ENCODE data around the gene GPR137.

GPR137 gene

DNA sequence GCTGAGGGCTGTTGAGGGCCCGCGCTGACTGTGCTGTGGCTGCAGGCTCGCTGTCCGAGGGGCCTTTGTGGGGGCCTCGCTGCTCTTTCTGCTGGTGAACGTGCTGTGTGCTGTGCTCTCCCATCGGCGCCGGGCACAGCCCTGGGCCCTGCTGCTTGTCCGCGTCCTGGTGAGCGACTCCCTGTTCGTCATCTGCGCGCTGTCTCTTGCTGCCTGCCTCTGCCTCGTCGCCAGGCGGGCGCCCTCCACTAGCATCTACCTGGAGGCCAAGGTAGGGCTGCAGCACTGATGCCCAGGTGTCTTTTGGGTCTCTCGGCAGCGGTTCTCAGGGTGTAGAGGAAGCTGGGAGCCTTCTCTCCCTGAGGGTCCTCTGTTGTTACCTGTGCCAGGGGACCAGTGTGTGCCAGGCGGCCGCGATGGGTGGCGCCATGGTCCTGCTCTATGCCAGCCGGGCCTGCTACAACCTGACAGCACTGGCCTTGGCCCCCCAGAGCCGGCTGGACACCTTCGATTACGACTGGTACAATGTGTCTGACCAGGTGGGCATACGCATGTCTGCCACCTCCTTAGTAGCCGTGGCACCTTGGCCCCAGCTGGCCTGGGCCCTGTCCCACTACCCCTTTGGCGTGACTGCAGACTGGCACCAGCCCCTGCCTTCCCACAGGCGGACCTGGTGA is 2.2 kb downstream of the GPR137 start:
- no peak for DNase-seq

DNA sequence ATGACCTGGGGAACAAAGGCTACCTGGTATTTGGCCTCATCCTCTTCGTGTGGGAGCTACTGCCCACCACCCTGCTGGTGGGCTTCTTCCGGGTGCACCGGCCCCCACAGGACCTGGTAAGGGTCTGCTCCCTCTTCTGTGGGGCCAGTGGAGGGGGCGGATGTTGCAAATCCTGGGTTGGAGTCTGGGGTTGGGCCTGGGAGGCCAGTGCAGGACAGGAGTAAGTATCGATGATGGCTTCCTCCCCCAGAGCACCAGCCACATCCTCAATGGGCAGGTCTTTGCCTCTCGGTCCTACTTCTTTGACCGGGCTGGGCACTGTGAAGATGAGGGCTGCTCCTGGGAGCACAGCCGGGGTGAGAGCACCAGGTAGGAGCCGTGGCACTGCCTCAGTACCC is 2.7 kb downstream of the GPR137 start:
- no peak for DNase-seq

DNA sequence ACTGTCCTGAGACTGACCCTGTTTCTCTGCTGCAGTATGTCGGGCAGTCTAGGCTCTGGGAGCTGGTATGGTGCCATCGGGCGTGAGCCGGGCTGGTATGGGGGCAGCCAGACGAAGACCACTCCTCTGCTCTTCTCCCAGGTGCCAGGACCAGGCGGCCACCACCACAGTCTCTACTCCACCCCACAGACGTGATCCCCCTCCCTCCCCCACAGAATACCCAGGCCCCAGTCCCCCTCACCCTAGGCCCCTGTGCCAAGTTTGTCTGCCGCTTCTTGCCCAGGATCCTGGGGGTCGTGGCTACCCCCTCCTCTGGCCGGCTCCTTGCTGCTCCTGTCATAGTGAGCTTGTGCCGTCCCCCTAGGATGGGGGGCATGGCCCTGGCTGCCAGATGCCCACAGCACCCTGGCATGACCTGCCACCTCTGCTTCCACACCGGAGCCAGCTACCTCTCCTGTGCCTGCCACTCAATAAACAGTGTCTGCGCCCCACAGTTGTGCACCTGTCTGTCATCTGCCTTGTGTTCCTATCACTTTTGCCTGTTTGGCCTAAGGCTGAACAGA is 3.4 kb downstream of the GPR137 start:
- DNase-seq: no peak

DNA sequence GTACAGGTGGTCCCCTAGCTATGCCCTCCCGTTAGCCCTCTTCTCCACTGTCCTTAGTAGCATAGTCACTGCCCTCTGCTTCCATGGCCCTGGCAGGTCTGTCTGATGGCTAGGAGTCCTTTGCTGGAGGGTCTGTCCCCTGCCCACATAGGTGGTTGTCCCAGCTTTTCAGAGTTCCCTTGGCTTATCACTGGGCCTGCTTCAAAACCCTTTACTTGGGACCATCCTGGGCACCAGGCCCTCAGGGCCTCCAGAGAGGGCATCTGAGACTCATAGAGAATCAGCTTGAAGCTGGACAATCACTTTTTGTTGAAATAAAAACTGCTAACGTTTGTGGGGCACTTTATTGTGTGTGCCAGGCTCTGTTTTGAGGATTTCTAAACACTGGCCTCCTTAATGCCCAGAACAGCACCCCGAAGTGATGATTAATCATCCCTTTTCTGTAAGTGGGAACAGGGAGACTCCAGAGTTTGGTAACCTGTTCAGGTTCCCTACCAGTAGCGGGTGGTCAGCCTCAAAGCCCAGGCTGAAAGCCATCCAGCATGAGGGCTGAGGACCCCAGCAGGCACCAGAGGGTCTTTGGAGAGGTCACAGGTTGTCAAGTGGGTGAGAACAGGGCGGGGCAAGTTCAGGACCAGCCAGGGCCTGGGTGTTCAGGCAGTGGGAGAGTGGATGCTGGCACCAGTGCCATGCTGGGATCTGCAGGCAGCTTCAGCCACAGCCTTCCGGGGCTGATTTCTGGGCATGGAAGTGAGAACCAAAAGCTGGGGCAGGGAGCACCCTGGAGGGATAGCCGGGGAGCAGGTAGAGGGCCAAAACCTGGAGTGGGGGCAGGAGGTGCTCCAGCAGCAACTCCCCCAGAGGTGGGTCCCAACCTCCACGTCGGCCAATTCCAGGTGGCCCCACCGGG is 5.0 kb downstream of the GPR137 start:
- no peak for DNase-seq

DNA sequence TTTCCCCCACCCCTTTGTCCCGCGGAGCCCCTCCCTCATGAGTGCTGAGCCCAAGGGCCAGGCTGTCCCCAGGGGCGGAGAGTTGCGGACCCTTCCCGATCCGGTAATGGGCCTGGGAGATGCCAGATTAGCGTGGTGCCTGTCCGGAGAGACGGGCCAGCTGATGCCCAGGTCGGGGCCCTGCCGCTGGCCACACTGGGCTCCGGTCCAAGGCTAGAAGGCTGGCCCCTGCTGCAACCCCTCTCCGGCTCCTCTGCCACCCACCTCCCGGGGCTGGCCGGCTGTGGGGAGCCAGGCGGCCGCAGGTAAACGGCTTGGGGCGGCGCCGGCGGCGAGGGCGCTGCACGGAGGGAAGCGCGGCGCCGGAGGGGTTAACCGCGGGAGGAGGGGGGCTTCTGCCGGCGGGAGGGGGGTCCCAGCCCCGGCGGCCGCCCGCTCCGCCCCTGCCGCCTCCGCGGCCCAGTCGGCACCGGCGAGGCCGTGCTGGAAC is 5.7 kb downstream of the GPR137 start, which contains the start of gene KCNK4:
Gene KCNK4 (plus strand): TSS at position 41 of the 490 bp plus-strand sequence. CDS start 1,717 bp downstream, outside the sequence.
- DNase-seq: no peak

DNA sequence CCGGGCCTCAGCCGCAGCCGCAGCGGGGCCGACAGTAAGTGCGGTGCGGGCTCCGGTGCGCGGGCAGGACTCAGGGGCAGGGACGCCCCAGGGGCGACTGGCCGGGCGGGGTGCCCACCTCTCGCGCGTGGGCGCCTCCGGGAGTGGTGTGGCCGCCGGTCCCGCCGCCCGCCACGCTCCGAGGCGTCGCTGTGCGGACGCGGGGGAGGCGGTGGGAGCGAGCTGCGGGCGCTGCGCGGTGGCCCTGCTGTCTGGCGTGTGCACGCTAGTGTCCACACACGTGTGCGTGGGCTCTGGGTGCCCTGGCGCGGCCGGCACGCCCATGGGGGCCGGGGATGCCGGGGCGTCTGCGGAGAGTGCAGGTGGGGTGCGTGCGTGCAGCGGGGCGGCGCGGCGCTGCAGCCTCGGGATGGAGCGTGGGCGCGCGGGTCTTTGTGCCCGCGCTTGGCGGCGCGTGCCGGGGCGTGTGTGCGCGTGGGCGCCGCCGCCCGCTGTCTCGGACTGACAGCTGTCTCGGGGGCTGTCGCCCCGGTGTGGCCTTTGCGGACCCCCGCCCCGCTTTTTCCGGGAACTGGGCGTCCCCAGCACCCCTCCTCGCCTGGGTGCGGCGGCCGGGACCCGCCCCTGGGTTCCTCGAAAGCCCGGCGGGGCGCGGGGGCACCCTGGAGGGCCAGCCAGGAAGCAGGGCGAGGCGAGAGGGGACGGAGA is 6.3 kb downstream of the GPR137 start:
- no peak for DNase-seq

DNA sequence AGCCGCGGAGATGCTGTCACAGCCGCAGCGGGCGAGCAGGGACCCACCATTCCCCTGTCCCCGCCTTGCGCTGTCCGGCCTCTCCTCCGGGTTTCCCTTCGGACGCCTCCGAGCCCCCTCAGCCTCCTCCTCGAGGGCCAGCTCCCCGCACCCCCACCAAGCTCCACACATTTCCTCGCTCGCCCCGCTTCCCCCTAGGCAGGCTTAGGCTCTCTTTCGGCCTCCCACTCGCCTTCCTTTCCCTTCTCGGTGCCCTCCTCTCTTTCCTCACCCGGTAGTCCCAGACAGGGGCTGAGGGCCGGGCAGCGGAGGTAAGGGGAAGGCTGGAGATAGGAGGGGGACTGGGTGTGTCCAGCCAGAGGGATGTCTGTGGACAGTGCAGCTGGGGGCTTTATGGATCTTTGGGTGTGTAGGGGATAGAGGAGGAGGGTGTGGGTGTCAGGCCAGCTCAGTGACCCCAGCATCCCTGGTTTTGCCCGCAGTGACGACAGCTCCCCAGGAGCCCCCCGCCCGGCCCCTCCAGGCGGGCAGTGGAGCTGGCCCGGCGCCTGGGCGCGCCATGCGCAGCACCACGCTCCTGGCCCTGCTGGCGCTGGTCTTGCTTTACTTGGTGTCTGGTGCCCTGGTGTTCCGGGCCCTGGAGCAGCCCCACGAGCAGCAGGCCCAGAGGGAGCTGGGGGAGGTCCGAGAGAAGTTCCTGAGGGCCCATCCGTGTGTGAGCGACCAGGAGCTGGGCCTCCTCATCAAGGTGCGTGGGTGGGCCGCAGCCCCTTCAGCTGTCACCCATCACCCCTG is 7.0 kb downstream of the GPR137 start:
- no peak for DNase-seq

DNA sequence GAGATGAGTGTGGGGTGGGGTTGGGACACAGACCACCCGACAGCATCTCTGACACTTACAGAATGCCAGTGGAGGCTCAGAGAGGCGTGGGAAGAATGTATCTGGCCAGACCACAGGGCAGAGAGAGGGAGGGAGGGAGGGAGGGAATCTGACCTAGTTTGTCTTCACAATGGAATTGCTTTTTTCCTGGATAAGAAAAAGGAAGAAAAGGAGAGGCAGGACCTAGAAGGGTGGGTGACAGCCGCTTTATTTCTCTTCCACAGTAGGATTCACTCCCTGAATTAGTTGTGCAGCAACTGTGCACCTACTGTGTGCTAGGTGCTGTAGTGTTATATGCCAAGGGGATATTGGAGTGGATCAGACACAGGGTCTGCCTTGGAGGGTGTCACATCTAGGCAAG is 9.1 kb downstream of the GPR137 start:
- no peak for DNase-seq

DNA sequence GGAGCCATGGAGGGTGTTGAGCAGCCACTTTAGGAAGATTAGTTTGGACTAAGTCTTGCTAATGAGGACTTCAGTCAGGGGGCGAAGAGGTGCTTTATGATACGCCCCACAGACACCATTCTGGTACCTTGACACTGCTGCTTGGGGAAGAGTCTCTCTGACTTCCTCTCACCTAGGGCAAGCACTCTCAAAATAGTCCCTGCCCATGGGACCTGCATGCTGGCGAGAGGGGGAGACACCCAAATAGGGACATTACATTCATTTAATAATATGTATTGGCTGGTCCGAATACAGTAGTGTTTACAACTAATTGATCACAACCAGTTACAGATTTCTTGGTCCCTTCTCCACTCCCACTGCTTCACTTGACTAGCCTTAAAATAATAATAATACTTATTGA is 10.1 kb downstream of the GPR137 start:
- no peak for DNase-seq

DNA sequence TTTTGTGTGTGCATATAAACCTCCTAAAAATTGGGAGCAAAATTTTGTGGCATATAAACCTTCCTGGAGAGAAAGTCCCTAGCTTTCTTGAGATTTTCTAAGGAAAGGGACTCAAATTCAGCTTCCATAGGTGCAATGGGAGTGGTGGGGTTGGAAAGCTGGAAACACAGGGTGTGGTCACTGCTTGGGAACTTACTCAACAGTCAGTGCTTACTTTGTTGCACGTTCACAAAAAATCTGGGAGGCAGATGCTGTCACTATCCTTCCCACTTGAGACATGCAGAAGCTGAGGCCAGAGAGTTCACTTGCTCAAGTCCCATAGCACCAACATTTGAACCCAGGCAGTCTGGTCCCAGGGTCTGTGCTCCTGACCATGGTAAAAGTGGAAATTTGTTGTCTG is 10.6 kb downstream of the GPR137 start:
- DNase-seq: no peak

DNA sequence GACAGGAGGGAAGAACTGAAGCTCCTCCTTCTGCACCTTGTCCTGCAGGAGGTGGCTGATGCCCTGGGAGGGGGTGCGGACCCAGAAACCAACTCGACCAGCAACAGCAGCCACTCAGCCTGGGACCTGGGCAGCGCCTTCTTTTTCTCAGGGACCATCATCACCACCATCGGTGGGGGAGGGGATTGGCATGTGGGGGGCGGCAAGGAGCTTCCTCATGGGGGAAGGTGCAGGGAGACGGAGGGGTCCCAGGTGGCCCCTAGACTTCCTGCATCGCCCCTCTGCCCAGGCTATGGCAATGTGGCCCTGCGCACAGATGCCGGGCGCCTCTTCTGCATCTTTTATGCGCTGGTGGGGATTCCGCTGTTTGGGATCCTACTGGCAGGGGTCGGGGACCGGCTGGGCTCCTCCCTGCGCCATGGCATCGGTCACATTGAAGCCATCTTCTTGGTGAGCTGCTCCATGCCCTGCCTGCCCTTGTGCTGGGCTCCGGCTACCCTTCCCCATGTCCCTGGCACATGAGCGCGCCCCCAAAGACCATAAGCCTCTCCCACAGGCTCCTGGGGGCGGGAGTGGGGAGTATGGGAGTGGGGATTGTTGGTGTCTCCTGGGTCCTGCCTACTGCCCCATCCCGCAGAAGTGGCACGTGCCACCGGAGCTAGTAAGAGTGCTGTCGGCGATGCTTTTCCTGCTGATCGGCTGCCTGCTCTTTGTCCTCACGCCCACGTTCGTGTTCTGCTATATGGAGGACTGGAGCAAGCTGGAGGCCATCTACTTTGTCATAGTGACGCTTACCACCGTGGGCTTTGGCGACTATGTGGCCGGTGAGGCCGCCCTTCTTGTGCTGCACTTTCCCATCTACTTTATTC is 11.4 kb downstream of the GPR137 start:
- DNase-seq: no peak

DNA sequence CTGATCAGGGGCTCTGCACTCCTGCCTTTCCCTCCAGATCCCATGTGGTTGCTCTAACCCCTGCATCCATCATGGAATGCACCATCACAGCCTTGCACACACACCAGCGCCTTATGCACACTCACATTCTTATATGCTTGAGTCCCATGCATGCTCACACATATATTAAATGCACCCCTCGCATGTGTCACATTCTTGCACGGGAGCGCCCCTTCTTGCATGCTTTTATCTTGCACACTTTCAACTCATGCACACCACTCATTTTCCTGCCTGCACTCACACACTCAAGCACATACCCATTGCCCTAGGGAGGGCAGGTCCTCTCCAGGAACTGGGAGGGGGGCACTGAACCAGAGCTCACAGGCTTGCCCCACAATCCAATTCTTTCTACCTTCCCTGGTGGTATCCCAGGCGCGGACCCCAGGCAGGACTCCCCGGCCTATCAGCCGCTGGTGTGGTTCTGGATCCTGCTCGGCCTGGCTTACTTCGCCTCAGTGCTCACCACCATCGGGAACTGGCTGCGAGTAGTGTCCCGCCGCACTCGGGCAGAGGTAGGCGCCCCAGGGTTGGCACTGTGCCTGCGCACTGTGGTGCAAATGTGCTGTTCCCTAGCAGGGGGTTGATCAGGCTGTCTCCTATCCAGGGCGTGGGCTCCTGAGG is 12.2 kb downstream of the GPR137 start:
- no peak for DNase-seq

DNA sequence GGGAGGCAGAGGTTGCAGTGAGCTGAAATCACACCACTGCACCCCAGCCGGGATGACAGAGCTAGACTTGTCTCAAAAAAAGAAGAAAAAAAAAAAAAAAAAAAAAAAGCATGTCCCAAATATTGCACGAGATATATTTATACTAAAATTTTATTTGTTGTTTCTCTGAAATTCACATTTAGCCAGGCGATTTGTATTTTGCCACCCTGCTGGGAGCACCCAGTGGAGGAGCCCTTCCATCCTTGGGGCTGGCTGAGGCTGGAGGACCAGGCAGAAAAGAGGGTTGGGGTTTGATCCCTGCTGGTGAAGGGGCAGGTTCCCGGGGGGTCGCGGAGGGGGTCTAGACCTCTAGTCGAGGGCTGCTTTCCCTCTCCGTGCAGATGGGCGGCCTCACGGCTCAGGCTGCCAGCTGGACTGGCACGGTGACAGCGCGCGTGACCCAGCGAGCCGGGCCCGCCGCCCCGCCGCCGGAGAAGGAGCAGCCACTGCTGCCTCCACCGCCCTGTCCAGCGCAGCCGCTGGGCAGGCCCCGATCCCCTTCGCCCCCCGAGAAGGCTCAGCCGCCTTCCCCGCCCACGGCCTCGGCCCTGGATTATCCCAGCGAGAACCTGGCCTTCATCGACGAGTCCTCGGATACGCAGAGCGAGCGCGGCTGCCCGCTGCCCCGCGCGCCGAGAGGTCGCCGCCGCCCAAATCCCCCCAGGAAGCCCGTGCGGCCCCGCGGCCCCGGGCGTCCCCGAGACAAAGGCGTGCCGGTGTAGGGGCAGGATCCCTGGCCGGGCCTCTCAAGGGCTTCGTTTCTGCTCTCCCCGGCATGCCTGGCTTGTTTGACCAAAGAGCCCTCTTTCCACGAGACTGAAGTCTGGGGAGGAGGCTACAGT is 13.6 kb downstream of the GPR137 start:
- no peak for DNase-seq

DNA sequence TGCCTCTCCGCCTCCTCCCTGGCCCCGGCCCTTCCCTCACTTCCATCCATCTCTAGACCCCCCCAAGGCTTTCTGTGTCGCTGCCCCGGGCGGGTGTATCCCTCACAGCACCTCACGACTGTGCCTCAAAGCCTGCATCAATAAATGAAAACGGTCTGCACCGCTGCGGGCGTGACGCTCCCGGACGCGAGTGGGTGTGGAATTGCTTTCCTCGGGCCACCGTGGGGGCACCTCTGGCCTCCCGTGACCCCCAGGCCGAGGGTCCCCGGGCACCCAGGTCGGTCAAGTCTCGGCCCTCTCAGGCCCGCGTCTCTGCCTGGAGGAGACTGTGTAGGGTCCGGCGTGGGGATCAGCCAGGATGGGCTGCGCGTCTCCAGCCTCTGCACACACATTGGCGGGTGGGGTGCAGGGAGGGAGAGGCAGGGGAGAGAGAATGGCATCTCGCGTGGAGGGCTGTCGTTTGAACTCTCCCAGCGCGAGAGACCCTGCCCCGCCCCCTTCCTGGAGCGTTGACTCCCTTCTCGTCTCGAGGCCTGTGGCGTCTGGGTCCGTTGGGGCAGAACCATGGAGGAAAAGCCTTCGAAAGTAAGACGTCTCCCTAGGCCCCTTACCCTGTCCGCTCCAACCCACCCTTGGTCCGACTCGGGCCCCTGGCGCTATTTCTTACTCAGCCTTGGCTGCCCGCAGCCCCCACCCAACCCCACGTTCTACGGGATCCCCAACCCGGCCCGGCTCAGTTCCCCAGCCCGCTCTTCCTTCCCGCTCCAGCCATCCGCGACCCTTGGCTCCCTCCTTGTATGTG is 14.4 kb downstream of the GPR137 start, which contains the start of gene CATSPERZ:
Gene CATSPERZ (plus strand): TSS at position 512 of the 802 bp plus-strand sequence. CDS start 53 bp downstream, at position 565.
- peak; percentile 31 for DNase-seq

DNA sequence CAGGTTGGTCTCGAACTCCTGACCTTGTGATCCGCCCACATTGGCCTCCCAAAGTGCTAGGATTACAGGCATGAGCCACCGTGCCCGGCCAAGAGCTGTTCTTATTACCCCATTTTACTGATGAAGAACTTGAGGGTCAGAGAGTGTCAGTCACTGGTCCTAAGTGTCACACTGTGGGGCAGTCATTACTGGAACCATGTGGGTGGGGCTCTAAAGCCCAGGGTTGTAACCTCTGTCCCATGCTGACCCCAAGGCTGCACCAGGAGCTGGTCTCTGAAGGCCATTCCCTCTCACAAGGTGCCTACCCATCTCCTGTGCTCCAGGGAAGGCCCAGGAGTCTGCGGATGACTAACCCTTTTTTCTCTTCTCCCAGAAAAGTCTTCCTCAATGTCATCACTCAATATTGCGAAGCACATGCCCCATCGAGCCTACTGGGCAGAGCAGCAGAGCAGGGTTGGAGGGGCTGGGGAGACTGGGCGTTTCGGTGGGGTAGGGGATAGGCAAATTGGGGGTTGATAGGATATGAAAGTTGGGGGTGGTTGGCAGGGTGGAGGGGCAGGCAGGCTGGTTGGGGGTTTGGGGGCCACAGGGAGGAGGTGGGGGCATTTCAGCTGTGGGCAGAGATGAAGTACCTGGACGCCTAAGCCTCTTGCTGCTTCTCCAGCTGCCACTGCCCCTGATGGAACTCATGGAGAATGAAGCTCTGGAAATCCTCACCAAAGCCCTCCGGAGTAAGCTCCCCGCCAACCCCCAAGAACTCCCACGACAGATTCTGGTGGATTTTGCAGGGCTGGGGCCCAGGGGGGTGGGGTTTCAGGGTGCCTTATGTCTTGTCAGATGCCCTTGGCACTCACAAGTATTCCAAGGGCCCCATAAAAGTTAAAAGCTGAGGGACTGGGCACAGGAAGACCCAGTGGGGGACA is 17.7 kb downstream of the GPR137 start:
- DNase-seq: no peak

DNA sequence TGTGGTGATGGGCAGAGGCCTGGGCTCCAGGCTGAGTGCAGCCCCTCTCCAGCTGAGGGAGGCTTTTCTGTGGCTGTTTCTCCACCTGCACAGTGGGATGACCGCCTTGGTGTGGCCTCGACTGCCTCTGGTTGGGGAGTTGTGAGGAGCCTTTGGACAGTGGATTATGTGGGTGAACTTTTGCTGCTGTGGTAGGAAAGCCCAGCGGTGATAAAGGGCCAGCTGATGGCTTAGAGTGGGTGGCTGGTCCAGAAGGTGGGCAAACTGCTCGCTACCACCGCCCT is 18.3 kb downstream of the GPR137 start:
- DNase-seq: no peak

DNA sequence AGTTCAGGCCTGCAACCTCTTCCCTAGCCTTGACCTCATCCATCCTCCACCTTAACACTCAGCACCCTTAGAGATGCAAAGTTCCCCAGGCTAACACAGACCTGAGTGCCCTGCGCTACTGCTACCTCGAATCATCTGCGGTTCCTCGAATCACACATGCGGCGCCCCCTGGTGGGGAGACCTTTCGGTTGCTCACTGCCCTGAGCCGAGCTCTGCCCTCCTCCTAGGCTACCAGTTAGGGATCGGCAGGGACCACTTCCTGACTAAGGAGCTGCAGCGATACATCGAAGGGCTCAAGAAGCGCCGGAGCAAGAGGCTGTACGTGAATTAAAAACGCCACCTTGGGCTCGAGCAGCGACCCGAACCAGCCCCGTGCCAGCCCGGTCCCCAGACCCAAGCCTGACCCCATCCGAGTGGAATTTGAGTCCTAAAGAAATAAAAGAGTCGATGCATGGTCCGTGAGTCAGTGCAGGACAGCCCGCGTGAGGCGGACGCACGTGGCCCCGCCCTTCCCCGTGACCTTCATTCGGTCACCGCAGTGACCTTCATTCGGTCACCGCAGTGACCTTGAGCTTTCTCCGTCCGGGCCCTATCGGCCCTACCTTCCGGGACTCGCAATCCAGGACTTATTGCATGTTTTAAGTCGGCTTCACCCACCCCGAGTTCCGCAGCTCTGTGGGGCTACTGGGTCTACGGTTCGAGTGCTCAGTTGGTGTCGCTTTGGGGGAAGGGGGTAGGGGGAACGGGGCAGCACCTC is 18.8 kb downstream of the GPR137 start:
- DNase-seq: peak; percentile 92
